GM06990 (cell line): ENCODE measurements around the gene PBLD.
A peak's percentile ranks its signal among the peaks of the same experiment; 100 is the strongest.

ENCODE experiments used
- DNase-seq: peaks from one replicate; pipeline ENCODE4 v3.0.0-alpha.2; 2011; ENCODE audit not compliant: insufficient read length; ENCODE audit errors: extremely low read depth
- H3K27me3 ChIP-seq: replicated peaks from 2 replicates; pipeline ENCODE4 v1.6.0; 2011; ENCODE audit warnings: low read length; ENCODE audit not compliant: control insufficient read depth, insufficient read depth
- H3K36me3 ChIP-seq: 2 replicates; pipeline ENCODE4 v1.5.1; 2011; ENCODE audit warnings: low read length; ENCODE audit not compliant: control insufficient read depth, insufficient read depth
- H3K4me3 ChIP-seq: replicated peaks from 2 replicates; pipeline ENCODE4 v1.5.1; 2011; ENCODE audit warnings: low read depth, mild to moderate bottlenecking, control low read depth, low read length
- TF ChIP-seq, protein P1 (sequence below): IDR thresholded peaks from 2 replicates; pipeline ENCODE4 v1.5.1; 2011; ENCODE audit warnings: low read length, control low read depth, mild to moderate bottlenecking, inconsistent platforms; ENCODE audit not compliant: insufficient read depth, poor library complexity, severe bottlenecking

The PBLD gene

DNA sequence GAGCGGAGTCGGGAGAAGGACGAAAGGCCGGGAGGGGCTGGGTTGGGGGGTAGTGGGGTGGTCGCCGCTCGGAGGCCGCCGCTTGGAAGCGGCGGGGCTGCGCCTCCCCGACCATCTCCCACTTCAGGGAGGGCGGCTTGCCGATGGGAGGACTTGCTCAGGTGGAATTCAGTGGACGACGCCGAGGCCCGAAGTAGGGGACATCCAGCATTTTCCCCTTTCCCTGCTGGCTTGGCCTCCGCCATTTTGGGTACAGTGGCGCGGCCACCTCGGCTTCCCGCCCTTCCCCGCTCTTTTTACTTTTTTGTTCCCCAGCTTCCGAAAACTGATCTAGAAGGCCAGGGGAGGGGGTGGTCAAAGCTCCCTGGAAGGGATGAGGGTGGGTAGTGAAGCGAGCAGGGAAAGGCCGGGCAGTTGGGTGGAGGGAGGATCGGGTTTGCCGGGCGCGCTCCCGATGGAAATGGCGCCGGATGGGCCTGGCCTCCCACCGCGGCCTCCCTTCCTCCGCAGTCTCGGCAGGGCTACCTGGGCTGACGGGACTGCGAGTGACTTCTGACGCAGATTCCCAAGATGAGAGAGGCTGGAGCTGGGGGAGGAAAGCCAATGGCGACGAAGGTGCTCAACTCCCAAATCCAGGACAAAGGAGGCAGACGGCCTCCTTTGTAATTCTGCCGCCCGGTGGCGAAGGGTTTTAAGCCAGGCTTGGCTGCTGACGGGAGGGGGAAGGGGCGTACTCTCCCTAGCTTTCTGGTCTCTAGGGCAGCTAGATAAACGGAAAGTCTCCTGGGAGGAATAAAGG, at the start of gene PBLD:
Gene PBLD (minus strand): TSS at position 670 of the 799 bp plus-strand sequence. CDS start 26,084 bp downstream, outside the sequence.
- H3K4me3 ChIP-seq = peak within 1 kb of the TSS; percentile 85
- peak; percentile 80 for DNase-seq
- TF ChIP-seq, protein P1, sequence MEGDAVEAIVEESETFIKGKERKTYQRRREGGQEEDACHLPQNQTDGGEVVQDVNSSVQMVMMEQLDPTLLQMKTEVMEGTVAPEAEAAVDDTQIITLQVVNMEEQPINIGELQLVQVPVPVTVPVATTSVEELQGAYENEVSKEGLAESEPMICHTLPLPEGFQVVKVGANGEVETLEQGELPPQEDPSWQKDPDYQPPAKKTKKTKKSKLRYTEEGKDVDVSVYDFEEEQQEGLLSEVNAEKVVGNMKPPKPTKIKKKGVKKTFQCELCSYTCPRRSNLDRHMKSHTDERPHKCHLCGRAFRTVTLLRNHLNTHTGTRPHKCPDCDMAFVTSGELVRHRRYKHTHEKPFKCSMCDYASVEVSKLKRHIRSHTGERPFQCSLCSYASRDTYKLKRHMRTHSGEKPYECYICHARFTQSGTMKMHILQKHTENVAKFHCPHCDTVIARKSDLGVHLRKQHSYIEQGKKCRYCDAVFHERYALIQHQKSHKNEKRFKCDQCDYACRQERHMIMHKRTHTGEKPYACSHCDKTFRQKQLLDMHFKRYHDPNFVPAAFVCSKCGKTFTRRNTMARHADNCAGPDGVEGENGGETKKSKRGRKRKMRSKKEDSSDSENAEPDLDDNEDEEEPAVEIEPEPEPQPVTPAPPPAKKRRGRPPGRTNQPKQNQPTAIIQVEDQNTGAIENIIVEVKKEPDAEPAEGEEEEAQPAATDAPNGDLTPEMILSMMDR = peak; percentile 62
- no peaks in the 10 kb centered on the region for H3K36me3 ChIP-seq
- H3K27me3 ChIP-seq = no peaks in the 10 kb centered on the region

DNA sequence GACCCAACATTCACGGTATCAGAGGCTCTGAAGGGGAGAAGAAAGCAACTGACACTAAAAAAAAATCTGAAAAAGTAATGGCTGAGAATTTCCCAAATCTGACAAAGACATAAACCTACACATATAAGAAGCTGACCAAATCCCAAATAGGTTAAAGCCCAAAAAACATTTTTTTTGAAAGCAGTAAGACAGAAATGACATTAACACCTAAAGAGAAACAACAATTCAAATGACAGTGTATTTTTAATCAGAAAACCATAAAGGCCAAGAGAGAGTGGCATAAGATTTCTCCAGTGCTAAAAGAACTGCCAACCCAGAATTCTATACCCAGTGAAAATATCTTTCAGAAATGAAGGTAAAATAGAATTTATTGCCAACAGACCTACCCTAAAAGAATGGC, 38.9 kb upstream of the PBLD start:
- H3K4me3 ChIP-seq = no peak overlapping the region
- TF ChIP-seq, protein P1 = no peak
- DNase-seq = no peak
- H3K36me3 ChIP-seq = 0 out of 2 replicates have a peak, but pooled peaks cover 3% of the 10 kb centered on the region
- no peaks in the 10 kb centered on the region for H3K27me3 ChIP-seq

DNA sequence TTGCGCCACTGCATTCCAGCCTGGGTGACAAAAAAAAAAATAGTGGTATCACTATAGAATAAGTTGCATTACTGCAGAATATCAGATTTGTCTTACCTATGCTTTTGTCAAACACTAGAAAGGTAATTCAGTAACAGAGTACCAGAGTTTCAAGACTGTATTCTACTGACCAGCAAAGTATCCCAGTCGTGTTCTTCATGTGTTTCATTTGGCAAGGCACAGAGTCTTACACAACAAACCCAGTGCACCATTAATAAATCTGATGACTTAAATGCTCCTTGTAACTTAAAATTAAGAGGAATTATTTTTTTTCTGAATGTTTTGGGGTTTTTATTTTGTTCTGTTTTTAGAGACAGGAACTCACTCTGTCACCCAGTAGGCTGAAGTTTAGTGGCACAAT, 34.4 kb upstream of the PBLD start:
- Histone ChIP-seq H3K36me3 (peaks cover under 1% of the 10 kb centered on the region; the same call in 1 of the 2 replicates), H3K4me3 (no peak overlapping the region), H3K27me3 (no peaks in the 10 kb centered on the region)
- DNase-seq = no peak
- TF ChIP-seq, protein P1 = no peak

DNA sequence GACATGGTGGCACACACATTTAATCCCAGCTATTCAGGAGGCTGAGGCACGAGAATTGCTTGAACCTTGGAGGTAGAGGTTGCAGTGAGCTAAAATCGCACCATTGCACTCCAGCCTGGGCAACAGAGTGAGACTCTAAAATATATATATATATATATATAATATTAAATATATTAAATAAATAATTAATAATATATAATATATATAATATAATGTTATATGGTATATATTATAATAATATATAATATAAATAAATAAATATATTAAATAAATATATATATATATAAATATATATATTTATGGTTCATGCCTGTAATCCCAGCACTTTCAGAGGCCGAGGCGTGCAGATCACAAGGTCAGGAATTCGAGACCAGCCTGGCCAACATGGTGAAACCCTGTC, 33.9 kb upstream of the PBLD start:
- DNase-seq = no peak
- H3K27me3 ChIP-seq = no peaks in the 10 kb centered on the region
- no peak overlapping the region for H3K4me3 ChIP-seq
- H3K36me3 ChIP-seq = no peaks in the 10 kb centered on the region; the same call in 1 of the 2 replicates
- TF ChIP-seq, protein P1 = no peak

DNA sequence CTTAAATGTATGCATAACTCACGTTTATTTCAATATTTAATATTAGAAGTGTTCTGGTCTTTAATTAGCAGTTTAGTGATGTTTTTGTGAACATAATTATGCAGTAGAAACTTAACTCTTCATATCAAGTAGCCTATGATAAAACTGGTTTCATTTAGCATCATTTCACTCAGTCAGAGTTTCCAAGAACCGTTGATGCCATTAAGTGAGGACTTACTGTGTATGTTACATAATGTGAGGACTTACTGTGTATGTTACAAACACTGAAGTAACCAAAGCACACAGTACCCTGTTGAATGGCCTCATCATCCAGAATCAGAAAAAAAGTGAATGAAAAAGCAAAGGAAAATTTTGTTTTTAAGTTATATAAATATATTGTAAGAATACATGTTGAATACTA, 32.9 kb upstream of the PBLD start:
- no peaks in the 10 kb centered on the region; the same call in 1 of the 2 replicates for H3K36me3 ChIP-seq
- no peak for DNase-seq
- H3K27me3 ChIP-seq = no peaks in the 10 kb centered on the region
- no peak overlapping the region for H3K4me3 ChIP-seq
- TF ChIP-seq, protein P1 = no peak
